ENCODE measurements around the gene INSC.

DNA sequence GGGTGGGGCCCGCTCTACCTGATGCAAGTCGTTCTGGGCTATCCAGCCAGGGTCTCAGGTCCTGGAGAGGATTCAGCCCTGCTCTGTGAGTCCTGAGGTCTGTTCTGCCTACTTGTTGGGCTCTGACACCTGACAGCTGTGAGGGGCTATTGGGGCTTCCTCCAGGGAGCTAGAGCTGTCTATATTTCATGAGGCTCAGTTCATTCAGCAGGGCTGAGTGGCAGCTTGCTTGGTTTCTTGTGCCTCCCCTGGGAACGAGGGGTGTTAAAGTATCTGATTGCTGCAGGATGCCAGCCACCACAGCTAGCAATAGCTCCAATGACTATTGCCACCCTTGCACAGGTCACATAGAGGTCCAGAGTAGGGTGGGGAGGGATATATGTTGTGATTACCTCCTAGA, 26.7 kb downstream of the INSC start:
- no peak for TF ChIP-seq CTCF (conservative IDR thresholded peaks at IDR 0.05; ENCODE audit: low read depth, low read length)
- no peak for TF ChIP-seq EZH2 (IDR thresholded peaks at IDR 0.05; ENCODE audit: low read length, unreplicated experiment)
